HG03521 (cell line): Measurements from ENCODE around the gene G6PC2.
"Not testable (repeated sequence)": the region's sequence is repeated elsewhere in the genome, so short reads cannot be mapped to it uniquely, and the experiment has no call there.

Experiments
- ATAC-seq: cut with Tn5 transposase; IDR thresholded peaks from one replicate; pipeline ENCODE4 v1.9.1; 2021; ENCODE audit warnings: mild to moderate bottlenecking, moderate library complexity; ENCODE audit not compliant: unreplicated experiment

Gene G6PC2

GRCh38 chr2:168901003-168901402 is at the start of gene G6PC2:
Gene G6PC2 (plus strand): TSS chr2:168901291. CDS start chr2:168901332, 41 bp downstream.
- ATAC-seq = no peak

GRCh38 chr2:168851674-168852320 is 49.3 kb upstream of the G6PC2 start:
- no peak for ATAC-seq

GRCh38 chr2:168852481-168852880 is 48.6 kb upstream of the G6PC2 start:
- ATAC-seq = no peak

GRCh38 chr2:168853471-168853870 is 47.6 kb upstream of the G6PC2 start:
- no peak for ATAC-seq

GRCh38 chr2:168854651-168855050 is 46.4 kb upstream of the G6PC2 start:
- ATAC-seq = no peak

- ATAC-seq = no peak
These were observed 45.5 kb upstream of the G6PC2 start for GRCh38 chr2:168855601-168856000.

GRCh38 chr2:168858146-168858545 is 42.9 kb upstream of the G6PC2 start:
- no peak for ATAC-seq

- not testable (repeated sequence) for ATAC-seq
These were observed 33.9 kb upstream of the G6PC2 start for GRCh38 chr2:168867164-168867563.

- not testable (repeated sequence) for ATAC-seq
These were observed 30.7 kb upstream of the G6PC2 start for GRCh38 chr2:168870369-168870768.

- not testable (repeated sequence) for ATAC-seq
These were observed 30.3 kb upstream of the G6PC2 start for GRCh38 chr2:168870824-168871223.

GRCh38 chr2:168874368-168875054 is 26.6 kb upstream of the G6PC2 start:
- ATAC-seq = no peak

- not testable (repeated sequence) for ATAC-seq
These were observed 18.9 kb upstream of the G6PC2 start for GRCh38 chr2:168882163-168882562.

- ATAC-seq = no peak
These were observed 16.1 kb upstream of the G6PC2 start for GRCh38 chr2:168884975-168885374.

GRCh38 chr2:168889635-168890005 is 11.5 kb upstream of the G6PC2 start:
- no peak for ATAC-seq

- ATAC-seq = peak; percentile 100
These were observed 10.9 kb upstream of the G6PC2 start, which contains the start of gene SPC25 for GRCh38 chr2:168890006-168890782. Gene SPC25 (minus strand): TSS chr2:168890430. CDS start chr2:168889519, 911 bp downstream.

- ATAC-seq = no peak
These were observed 8.8 kb upstream of the G6PC2 start for GRCh38 chr2:168892327-168892726.

GRCh38 chr2:168894101-168894500 is 7.0 kb upstream of the G6PC2 start:
- no peak for ATAC-seq

- no peak for ATAC-seq
These were observed 6.4 kb upstream of the G6PC2 start for GRCh38 chr2:168894720-168895119.

- no peak for ATAC-seq
These were observed 5.3 kb upstream of the G6PC2 start for GRCh38 chr2:168895771-168896170.

- no peak for ATAC-seq
These were observed 4.3 kb upstream of the G6PC2 start for GRCh38 chr2:168896783-168897182.

- no peak for ATAC-seq
These were observed 3.6 kb upstream of the G6PC2 start for GRCh38 chr2:168897449-168897848.

GRCh38 chr2:168903888-168904287 is 2.8 kb downstream of the G6PC2 start:
- no peak for ATAC-seq
